GM19452 (cell line): ENCODE results near the gene VSIG2.

Experiments used
- ATAC-seq: cut with Tn5 transposase; IDR thresholded peaks from one replicate; pipeline ENCODE4 v1.9.1; 2021; ENCODE audit not compliant: unreplicated experiment

Gene VSIG2

DNA sequence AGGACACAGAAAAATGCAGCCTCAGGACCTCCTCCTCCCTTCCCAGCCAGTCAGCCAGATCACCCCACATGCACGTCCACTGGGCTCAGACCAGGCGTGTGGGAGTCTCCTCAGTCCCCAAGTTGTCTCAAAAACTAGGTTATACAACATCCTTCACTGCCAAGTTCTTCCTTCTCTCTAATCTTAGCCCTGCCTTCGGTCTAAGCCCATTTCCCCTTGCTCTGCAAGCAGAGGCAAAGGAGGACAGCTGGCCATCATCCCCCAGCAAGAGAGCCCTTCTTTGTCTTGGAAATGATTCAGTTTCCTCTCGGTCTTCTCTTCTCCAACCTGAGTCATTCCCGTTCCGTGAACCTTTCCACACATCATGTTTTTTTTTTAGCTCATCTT is 26.3 kb downstream of the VSIG2 start:
- peak; percentile 10 for ATAC-seq

DNA sequence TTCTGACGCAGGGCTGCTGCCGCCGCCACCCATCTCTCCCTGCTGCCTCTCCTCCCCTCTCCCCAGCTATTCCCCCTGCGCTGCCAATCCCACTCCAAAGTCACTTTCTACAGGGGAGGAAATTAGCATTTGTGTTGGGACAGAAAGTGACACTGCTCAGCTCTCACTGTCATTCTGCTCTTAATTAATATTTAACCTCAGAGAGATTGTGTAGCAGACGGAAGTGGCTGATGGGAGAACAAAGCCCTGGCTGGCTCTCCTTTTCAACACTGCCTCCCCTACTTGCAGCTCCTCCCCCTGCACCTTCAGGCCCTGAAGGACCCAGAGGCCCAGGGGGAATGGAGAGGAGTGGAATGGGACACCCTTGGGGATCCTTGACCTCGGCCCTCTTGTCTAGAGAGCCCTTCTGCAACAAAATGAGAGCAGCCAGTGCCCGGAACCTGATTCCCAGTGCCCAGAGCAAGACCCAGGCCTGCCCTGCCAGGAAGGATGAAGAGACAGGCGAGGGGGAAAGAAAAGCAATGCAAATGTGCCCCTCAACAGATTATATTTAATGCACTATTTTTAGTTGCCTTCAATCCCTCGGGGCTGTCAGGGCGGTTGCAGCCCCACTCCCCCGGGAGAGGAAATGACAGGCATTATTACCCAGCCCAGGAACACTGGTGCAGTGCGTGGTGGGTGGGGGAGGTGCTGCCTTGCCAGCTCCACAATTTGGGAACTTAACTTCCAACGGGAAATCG is 26.9 kb downstream of the VSIG2 start:
- ATAC-seq: peak; percentile 98

DNA sequence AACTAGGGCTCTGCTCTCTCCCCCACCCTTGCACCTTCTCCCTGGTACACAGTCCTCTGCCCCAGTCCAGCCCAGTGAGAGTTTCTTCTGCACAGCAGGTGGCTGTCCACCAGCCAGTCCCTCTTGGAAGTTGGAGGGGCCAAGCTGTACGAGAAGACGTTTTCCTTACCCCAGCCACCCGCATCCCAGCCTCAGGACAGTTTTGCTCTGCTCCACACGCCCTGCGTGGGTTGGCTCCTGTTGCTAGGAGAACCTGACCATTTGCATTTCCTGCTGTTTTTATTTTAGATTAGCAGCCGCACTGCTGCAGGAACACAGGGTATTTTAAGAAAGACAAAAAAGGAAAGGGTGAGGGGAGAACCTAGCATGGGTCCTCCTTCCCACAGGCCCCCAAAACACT is 29.9 kb downstream of the VSIG2 start:
- no peak for ATAC-seq

DNA sequence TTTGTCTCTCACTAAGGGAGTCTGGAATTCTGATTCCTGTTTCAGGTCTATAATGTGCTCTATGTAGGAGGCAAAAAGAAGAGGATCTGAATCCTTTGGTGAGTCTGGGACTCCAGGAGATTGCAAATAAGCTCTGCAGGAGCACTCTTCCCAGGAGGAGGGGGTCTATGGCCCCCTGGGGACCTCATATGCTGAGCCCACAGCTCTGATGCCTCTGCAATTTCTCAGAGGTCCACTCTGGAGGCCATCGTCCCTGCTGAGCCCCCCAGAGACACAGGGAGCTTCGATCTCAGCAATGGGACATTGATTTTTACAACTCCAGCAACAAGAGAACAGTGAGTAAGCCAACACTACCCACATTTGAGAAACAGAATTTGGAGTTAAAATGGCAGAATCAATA is 32.5 kb downstream of the VSIG2 start:
- no peak for ATAC-seq

DNA sequence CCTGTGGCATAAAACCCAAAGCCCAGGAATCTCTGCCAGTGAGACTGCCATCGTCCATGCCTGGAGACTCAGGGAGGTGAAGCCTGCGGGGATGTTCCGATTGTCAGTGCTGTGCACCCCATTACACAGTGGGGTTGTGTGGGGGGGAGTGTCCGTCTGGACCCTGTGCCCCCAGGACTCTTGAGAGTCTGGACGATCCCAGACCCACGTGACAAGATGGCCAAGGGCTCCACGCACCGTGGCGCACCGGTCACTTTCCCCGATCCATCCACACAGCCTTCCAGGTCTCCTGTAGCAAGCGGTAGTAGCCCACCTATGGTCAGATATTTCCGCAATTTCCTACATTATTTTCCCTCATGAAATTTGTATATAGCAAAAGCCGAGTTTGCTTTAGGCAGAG is 33.3 kb downstream of the VSIG2 start:
- no peak for ATAC-seq

DNA sequence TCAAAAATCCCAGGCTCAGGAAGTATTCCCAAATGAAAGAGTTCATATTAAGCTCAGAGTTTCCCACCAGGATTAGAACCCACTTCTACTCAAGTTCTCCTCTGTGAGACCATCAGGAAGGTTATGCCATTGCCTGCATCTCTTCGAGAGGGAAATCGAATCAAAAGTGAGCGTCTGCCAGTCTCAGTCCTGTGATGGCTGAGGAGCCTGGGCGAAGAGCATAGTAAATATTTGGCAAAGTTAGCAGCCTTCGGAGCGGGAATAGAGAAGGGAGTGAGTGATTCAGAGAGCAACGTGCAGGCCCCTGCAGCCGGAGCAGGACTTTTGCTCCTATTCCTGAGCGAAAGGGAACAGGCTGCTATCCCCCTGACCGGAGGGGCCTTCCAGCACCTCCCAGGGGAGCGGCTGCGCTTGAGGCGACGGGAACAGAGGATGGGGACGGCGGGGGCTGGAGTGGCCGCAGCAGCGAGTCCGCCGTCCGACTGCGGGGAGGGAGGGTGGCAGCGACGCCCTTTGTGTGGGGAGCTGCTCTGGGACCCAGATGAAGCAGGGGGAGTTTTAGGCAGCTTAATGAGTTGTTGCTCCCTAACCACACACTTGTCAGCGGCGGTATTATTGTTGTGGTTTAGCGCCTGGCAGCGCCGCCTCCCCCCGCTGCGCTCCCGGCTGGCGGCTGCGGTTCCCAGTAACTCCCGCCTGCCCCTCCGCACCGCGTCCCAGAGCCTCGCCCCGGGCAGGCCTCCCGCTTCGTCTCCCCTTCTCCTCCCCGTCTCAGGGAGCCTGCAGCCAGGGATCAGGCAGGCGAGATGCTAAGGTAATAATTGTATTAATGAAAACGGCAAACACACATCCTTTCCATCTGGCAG is 34.0 kb downstream of the VSIG2 start:
- peak; percentile 45 for ATAC-seq

DNA sequence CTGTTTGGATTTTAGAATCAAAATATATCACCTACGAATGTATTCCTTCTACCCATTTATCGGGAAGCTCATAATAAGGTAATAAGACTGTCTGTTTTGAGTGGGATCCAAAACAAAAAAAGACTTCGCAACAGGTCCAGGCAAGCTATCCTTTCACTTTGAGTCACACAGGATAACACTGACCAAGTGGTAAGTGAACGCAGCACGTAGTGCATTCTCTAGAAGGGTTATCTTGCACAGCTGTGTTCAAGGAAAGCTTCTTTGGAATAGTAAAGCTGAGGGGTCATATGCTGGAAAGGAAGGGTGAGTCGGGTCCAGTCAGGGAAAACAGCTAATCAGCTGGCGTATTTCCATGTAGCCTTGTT is 34.7 kb downstream of the VSIG2 start:
- ATAC-seq: no peak

DNA sequence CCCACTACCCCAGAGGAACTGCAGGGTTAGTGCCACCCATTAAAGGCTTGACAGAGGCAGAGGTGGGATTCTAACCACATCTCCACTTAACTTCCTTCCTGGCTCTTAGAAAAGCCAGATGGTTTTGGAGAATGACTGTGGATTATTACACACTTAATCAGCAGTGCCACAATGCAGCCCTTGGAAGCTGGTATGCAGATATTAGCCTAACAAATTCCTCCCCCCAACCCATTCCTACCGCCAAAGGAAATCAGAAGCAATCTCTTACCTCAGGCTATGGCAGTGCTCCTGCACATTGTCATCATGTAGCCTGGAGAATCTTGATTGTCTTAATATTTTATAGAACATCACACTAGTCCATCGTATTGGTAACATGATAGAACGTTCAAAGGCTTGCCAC is 35.5 kb downstream of the VSIG2 start:
- no peak for ATAC-seq

DNA sequence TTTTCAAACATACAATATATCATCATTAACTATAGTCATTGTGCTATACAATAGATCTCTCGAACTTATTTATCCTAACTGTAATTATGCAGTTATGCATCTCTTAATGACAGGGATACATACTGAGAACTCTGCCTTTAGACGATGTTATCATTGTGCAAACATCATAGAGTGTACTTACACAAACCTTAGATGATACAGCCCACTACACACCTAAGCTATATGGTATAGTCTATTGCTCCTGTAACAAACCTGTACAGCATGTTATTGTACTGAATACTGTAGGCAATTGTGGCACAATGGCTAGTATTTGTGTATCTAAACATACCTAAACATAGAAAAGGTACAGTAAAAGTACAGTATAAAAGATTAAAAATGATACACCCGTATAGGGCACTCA is 39.7 kb downstream of the VSIG2 start:
- ATAC-seq: no peak

DNA sequence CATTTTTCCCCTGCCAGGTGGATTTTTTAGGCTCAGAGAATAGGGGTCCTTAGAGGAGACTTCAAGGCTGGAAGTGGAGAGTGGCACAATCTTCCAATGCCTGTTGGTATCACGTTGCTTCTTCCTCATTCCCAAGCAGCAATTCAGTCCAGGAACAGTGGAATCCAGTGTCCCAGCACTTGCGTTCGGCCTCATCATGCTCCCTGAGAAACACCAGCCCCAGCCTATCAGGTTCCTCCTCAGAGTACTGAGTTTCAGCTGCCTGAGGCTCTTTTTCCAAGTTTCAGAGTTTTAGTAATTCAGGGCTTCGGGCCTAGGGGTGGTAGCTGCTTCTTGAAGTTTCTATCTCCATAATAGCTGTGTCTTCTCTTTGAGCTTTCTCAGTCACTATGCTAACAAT is 44.2 kb downstream of the VSIG2 start:
- no peak for ATAC-seq

DNA sequence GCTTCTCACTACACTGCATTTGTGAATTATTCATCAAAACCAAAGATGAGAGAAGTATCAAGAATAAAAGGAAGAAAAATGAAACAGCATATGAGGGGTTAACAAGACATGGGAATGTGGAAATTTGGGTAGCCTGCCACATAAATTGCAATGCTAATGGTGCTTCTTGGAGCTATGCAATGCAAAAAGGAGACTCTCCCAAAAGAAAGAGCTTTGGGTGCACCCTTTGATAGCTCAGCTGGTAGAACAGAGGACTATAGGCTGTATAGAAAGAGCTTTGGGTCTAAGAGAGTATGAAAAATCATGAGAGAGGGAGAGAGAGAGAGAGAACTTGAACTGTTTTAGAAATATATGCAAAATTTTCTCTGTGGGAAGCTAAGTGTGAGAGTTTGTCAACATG is 52.0 kb downstream of the VSIG2 start:
- no peak for ATAC-seq

DNA sequence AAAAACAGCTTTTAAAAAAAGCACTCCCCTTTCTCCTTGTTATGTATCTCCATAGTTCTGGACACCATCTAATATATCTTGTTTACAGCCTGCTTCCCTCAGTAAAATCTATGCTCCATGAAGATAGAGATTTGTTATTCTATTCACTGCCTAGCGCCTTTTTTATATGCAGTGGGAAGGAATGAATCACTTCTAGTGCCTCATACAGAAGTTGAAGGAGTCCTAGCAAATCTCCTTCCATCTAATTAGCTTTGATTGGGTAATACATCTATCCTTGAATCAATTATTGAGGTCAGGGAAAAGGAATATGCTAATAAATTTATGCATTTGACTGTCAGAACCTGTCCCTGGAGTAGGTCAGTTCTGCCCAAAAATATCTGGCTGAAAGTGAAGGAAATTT is 52.5 kb downstream of the VSIG2 start:
- ATAC-seq: no peak
